ENCODE results near the gene CDH2.
A peak's percentile ranks its signal among the peaks of the same experiment; 100 is the strongest.

The CDH2 gene

GRCh38 chr18:28095041-28095440, 81.9 kb downstream of the CDH2 start:
- no peak overlapping the region for H3K4me3 ChIP-seq (replicated peaks; ENCODE audit: low read depth, low read length)
- peak; percentile 28 for DNase-seq (ENCODE audit: low read depth)
- no peak for TF ChIP-seq CTCF (IDR thresholded peaks at IDR 0.05; ENCODE audit: low read length, missing control alignments)

- DNase-seq (ENCODE audit: low read depth), result no peak
- TF ChIP-seq CTCF (IDR thresholded peaks at IDR 0.05; ENCODE audit: low read length, missing control alignments), result no peak
- no peak overlapping the region for H3K4me3 ChIP-seq (replicated peaks; ENCODE audit: low read depth, low read length)
These were observed 85.7 kb downstream of the CDH2 start for GRCh38 chr18:28091197-28091596.

- TF ChIP-seq CTCF (IDR thresholded peaks at IDR 0.05; ENCODE audit: low read length, missing control alignments), result no peak
- DNase-seq (ENCODE audit: low read depth), result no peak
- no peak overlapping the region for H3K4me3 ChIP-seq (replicated peaks; ENCODE audit: low read depth, low read length)
These were observed 88.5 kb downstream of the CDH2 start for GRCh38 chr18:28088477-28088876.

GRCh38 chr18:28086670-28087552, 90.0 kb downstream of the CDH2 start:
- peak overlapping the region; percentile 36 for H3K4me3 ChIP-seq (replicated peaks; ENCODE audit: low read depth, low read length)
- DNase-seq (ENCODE audit: low read depth), result peak; percentile 81
- no peak for TF ChIP-seq CTCF (IDR thresholded peaks at IDR 0.05; ENCODE audit: low read length, missing control alignments)

GRCh38 chr18:28081516-28081915, 95.4 kb downstream of the CDH2 start:
- no peak for DNase-seq (ENCODE audit: low read depth)
- TF ChIP-seq CTCF (IDR thresholded peaks at IDR 0.05; ENCODE audit: low read length, missing control alignments), result no peak
- H3K4me3 ChIP-seq (replicated peaks; ENCODE audit: low read depth, low read length), result no peak overlapping the region

- no peak overlapping the region for H3K4me3 ChIP-seq (replicated peaks; ENCODE audit: low read depth, low read length)
- TF ChIP-seq CTCF (IDR thresholded peaks at IDR 0.05; ENCODE audit: low read length, missing control alignments), result no peak
- DNase-seq (ENCODE audit: low read depth), result no peak
These were observed 96.0 kb downstream of the CDH2 start for GRCh38 chr18:28080876-28081300.

- no peak for DNase-seq (ENCODE audit: low read depth)
- no peak overlapping the region for H3K4me3 ChIP-seq (replicated peaks; ENCODE audit: low read depth, low read length)
- TF ChIP-seq CTCF (IDR thresholded peaks at IDR 0.05; ENCODE audit: low read length, missing control alignments), result no peak
These were observed 97.0 kb downstream of the CDH2 start for GRCh38 chr18:28079883-28080282.

All from fibroblast of pulmonary artery (primary cell).